Measurements from ENCODE around the gene KIR2DL1. TPM values are rescaled to one million over a fixed set of nuclear protein-coding genes. Genes with fewer than 3 reads are reported as not detected.
"Not testable (repeated sequence)": the region's sequence is repeated elsewhere in the genome, so short reads cannot be mapped to it uniquely, and the experiment has no call there.

The KIR2DL1 gene
- total RNA-seq, 1 experiment from 2014 or later: not detected

GRCh38 chr19:54817670-54818536, 48.3 kb downstream of the KIR2DL1 start:
- no peak for ATAC-seq
- TF ChIP-seq AR (CRISPR knock-in tag; IDR thresholded peaks at IDR 0.05): no peak
- TF ChIP-seq, protein P1, sequence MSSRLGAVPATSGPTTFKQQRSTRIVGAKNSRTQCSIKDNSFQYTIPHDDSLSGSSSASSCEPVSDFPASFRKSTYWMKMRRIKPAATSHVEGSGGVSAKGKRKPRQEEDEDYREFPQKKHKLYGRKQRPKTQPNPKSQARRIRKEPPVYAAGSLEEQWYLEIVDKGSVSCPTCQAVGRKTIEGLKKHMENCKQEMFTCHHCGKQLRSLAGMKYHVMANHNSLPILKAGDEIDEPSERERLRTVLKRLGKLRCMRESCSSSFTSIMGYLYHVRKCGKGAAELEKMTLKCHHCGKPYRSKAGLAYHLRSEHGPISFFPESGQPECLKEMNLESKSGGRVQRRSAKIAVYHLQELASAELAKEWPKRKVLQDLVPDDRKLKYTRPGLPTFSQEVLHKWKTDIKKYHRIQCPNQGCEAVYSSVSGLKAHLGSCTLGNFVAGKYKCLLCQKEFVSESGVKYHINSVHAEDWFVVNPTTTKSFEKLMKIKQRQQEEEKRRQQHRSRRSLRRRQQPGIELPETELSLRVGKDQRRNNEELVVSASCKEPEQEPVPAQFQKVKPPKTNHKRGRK (CRISPR knock-in tag; IDR thresholded peaks at IDR 0.05; ENCODE audit: borderline replicate concordance): no peak
- TF ChIP-seq CREM (CRISPR knock-in tag; IDR thresholded peaks at IDR 0.05): no peak
- no peak for TF ChIP-seq CBFB (CRISPR knock-in tag; IDR thresholded peaks at IDR 0.05; ENCODE audit: low read depth)
- no peak for DNase-seq (ENCODE audit: low spot score)
- ChIA-PET CTCF (no interaction called here), POLR2A (no interaction called here)
- peaks cover 96% of the 10 kb centered on the region for H3K9me3 Mint-ChIP-seq
- H3K4me3 Mint-ChIP-seq: no peak overlapping the region
- H3K36me3 Mint-ChIP-seq: peaks cover 67% of the 10 kb centered on the region
- H3K4me1 Mint-ChIP-seq: no peaks in the 10 kb centered on the region
- H3K27me3 Mint-ChIP-seq (ENCODE audit: low read depth): peaks cover 15% of the 10 kb centered on the region
- H3K27ac Mint-ChIP-seq: no peak overlapping the region

DNA sequence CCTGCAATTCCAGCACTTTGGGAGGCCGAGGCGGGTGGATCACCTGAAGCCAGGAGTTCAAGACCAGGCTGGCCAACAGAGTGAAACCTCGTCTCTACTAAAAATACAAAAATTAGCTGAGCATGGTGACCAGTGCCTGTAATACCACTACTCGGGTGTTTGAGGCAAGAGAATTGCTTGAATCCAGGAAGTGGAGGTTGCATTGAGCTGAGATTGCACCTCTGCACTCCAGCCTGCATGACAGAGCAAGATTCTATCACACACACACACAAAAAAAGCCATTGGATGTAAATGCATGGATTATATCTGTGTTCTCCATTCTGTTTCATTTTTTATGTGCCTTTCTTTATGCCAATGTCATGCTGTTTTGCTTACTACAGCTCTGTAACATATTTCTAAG, 54.8 kb downstream of the KIR2DL1 start:
- Mint-ChIP-seq H3K36me3 (peaks cover 42% of the 10 kb centered on the region), H3K9me3 (peaks cover 83% of the 10 kb centered on the region), H3K27me3 (ENCODE audit: low read depth) (peaks cover 10% of the 10 kb centered on the region)
- H3K4me3 Mint-ChIP-seq; POLR2A ChIA-PET; H3K4me1 Mint-ChIP-seq; H3K27ac Mint-ChIP-seq; ATAC-seq; DNase-seq (ENCODE audit: low spot score); CTCF ChIA-PET: not testable (repeated sequence)

DNA sequence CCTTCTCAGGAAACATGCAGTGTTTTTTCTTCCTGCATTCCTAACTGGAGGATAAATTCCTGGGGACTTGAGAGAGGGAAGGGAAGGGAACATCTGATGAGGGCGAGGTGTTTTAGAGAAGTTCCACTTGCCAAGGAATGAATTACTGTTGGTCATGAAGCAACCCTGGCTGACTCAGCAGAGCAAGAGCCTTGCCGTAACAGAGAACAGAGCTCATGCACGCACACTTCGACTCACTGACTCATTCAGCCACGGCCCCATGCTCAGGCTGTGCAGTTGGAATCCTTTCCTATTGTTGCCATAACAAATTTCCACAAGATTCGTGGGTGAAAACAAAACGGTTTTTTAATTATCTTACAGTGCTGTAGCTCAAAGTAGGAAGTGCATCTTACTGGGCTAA, 55.7 kb downstream of the KIR2DL1 start:
- Mint-ChIP-seq H3K9me3 (peaks cover 80% of the 10 kb centered on the region), H3K27me3 (ENCODE audit: low read depth) (peaks cover 16% of the 10 kb centered on the region), H3K36me3 (peaks cover 41% of the 10 kb centered on the region)
- H3K4me1 Mint-ChIP-seq; DNase-seq (ENCODE audit: low spot score); POLR2A ChIA-PET; H3K4me3 Mint-ChIP-seq; CTCF ChIA-PET; ATAC-seq; H3K27ac Mint-ChIP-seq: not testable (repeated sequence)

DNA sequence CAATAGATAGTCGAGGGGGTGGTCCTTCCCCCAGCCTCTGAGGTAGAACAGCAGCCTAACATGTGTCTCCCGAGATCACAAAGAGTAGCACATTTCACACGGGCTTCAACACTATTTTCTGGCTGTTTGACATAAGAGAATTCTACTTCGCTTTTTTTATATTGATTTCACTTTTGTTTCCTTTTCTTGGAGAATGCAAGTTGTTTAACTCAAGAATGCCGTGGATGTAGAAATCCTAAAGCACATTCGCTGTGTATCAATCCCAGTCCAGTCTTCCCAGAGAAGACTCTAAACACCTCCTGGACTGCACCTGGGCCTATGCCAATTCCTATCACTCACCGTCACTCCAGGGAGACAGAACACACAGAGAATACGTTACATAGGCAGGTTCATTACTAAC, 58.5 kb downstream of the KIR2DL1 start:
- peaks cover 20% of the 10 kb centered on the region for H3K27me3 Mint-ChIP-seq (ENCODE audit: low read depth)
- H3K4me1 Mint-ChIP-seq; CTCF ChIA-PET; H3K4me3 Mint-ChIP-seq; DNase-seq (ENCODE audit: low spot score); H3K27ac Mint-ChIP-seq; POLR2A ChIA-PET; ATAC-seq: not testable (repeated sequence)
- peaks cover 76% of the 10 kb centered on the region for H3K9me3 Mint-ChIP-seq
- peaks cover 47% of the 10 kb centered on the region for H3K36me3 Mint-ChIP-seq

DNA sequence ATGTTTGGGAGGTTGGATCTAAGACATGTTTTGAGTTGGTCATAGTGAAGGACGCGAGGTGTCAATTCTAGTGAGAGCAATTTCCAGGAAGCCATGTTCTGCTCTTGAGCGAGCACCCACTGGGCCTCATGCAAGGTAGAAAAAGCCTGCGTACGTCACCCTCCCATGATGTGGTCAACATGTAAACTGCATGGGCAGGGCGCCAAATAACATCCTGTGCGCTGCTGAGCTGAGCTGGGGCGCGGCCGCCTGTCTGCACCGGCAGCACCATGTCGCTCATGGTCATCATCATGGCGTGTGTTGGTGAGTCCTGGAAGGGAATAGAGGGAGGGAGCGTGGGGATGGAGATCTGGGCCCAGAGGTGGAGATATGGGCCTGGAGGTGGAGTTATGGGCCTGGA, 62.9 kb downstream of the KIR2DL1 start, which contains the start of gene KIR2DS4:
Gene KIR2DS4 (plus strand): TSS at position 181 of the 400 bp plus-strand sequence.
- Mint-ChIP-seq H3K27me3 (ENCODE audit: low read depth) (peaks cover 13% of the 10 kb centered on the region), H3K36me3 (peaks cover 45% of the 10 kb centered on the region), H3K9me3 (peaks cover 73% of the 10 kb centered on the region)
- H3K27ac Mint-ChIP-seq; ATAC-seq; CTCF ChIA-PET; DNase-seq (ENCODE audit: low spot score); POLR2A ChIA-PET; H3K4me1 Mint-ChIP-seq; H3K4me3 Mint-ChIP-seq: not testable (repeated sequence)

Other genes starting within 250 kb of the KIR2DL1 start
- gene LILRA2, start 196.0 kb upstream of the KIR2DL1 start, total RNA-seq (2021): not detected in 3 replicates
- gene LILRA1, start 176.2 kb upstream of the KIR2DL1 start, total RNA-seq (2021): not detected in 3 replicates
- 0.09 TPM in 1 of 3 replicates, not detected in the others for gene LILRB1, start 139.3 kb upstream of the KIR2DL1 start, total RNA-seq (2021)
- gene LILRB4, start 106.8 kb upstream of the KIR2DL1 start, total RNA-seq (2021): not detected in 3 replicates
- gene KIR3DL3, start 45.4 kb upstream of the KIR2DL1 start, total RNA-seq (2021): not detected in 3 replicates
- gene KIR2DL3, start 31.3 kb upstream of the KIR2DL1 start, total RNA-seq (2021): not detected in 3 replicates
- not detected in 3 replicates for gene KIR2DL4, start 33.8 kb downstream of the KIR2DL1 start, total RNA-seq (2021)
- gene KIR3DL1, start 46.7 kb downstream of the KIR2DL1 start, total RNA-seq (2021): not detected in 3 replicates
- gene KIR2DS4, start 62.9 kb downstream of the KIR2DL1 start, total RNA-seq (2021): not detected in 3 replicates
- not detected in 3 replicates for gene KIR3DL2, start 80.7 kb downstream of the KIR2DL1 start, total RNA-seq (2021)
- 0.22 to 0.39 TPM in 2 of 3 replicates, not detected in the other for gene FCAR, start 104.4 kb downstream of the KIR2DL1 start, total RNA-seq (2021)
- gene NCR1, start 136.4 kb downstream of the KIR2DL1 start, total RNA-seq (2021): 4.3 to 7.9 TPM (median 7.2 TPM) in 3 replicates
- 4.1 to 6.8 TPM (median 5.0 TPM) in 3 replicates for gene NLRP7, start 177.7 kb downstream of the KIR2DL1 start, total RNA-seq (2021)
- 3.0 to 3.7 TPM (median 3.4 TPM) in 3 replicates for gene NLRP2, start 196.6 kb downstream of the KIR2DL1 start, total RNA-seq (2021)

All from WTC11 (cell line).